Measurements from ENCODE around the gene MSLN.
"Not testable (repeated sequence)": the region's sequence is repeated elsewhere in the genome, so short reads cannot be mapped to it uniquely, and the experiment has no call there.

The MSLN gene

GRCh38 chr16:751152-752006 lies 9.2 kb upstream of the MSLN start:
- in situ Hi-C loops (cut with HindIII; ENCODE audit: low sequenced_read_pairs) = no loop called here

GRCh38 chr16:752007-752312 lies 8.6 kb upstream of the MSLN start:
- in situ Hi-C loops (cut with HindIII; ENCODE audit: low sequenced_read_pairs) = no loop called here

- in situ Hi-C loops (cut with HindIII; ENCODE audit: low sequenced_read_pairs) = not testable (repeated sequence)
These were observed 6.4 kb upstream of the MSLN start for GRCh38 chr16:754121-754607.

GRCh38 chr16:754656-755055 lies 5.9 kb upstream of the MSLN start:
- in situ Hi-C loops (cut with HindIII; ENCODE audit: low sequenced_read_pairs) = no loop called here

- in situ Hi-C loops (cut with HindIII; ENCODE audit: low sequenced_read_pairs) = no loop called here
These were observed 4.1 kb upstream of the MSLN start for GRCh38 chr16:756428-756827.

- in situ Hi-C loops (cut with HindIII; ENCODE audit: low sequenced_read_pairs) = no loop called here
These were observed 1.2 kb upstream of the MSLN start for GRCh38 chr16:759110-759910.

- in situ Hi-C loops (cut with HindIII; ENCODE audit: low sequenced_read_pairs) = no loop called here
These were observed 469 bp upstream of the MSLN start for GRCh38 chr16:760065-760464.

- in situ Hi-C loops (cut with HindIII; ENCODE audit: low sequenced_read_pairs) = no loop called here
These were observed 1.3 kb downstream of the MSLN start for GRCh38 chr16:761625-762513.

- in situ Hi-C loops (cut with HindIII; ENCODE audit: low sequenced_read_pairs) = no loop called here
These were observed 2.2 kb downstream of the MSLN start for GRCh38 chr16:762595-763268.

- in situ Hi-C loops (cut with HindIII; ENCODE audit: low sequenced_read_pairs) = no loop called here
These were observed 3.0 kb downstream of the MSLN start for GRCh38 chr16:763369-764183.

GRCh38 chr16:764184-764750 lies 3.7 kb downstream of the MSLN start:
- in situ Hi-C loops (cut with HindIII; ENCODE audit: low sequenced_read_pairs) = no loop called here

- in situ Hi-C loops (cut with HindIII; ENCODE audit: low sequenced_read_pairs) = no loop called here
These were observed 4.4 kb downstream of the MSLN start for GRCh38 chr16:764848-765487.

GRCh38 chr16:765488-765865 lies 4.9 kb downstream of the MSLN start:
- in situ Hi-C loops (cut with HindIII; ENCODE audit: low sequenced_read_pairs) = no loop called here

GRCh38 chr16:766008-766819 lies 5.7 kb downstream of the MSLN start:
- in situ Hi-C loops (cut with HindIII; ENCODE audit: low sequenced_read_pairs) = no loop called here

- in situ Hi-C loops (cut with HindIII; ENCODE audit: low sequenced_read_pairs) = no loop called here
These were observed 6.5 kb downstream of the MSLN start for GRCh38 chr16:766820-767640.

- in situ Hi-C loops (cut with HindIII; ENCODE audit: low sequenced_read_pairs) = no loop called here
These were observed 7.3 kb downstream of the MSLN start for GRCh38 chr16:767743-768235.

- in situ Hi-C loops (cut with HindIII; ENCODE audit: low sequenced_read_pairs) = no loop called here
These were observed 7.9 kb downstream of the MSLN start for GRCh38 chr16:768428-768827.

All from endothelial cell of hepatic sinusoid (primary cell).